NCI-H748 treated with DMSO at 0.1 percent for 48 hours (cell line): ENCODE measurements around the gene HCAR1.
"Not testable (repeated sequence)": the region's sequence is repeated elsewhere in the genome, so short reads cannot be mapped to it uniquely, and the experiment has no call there.

Experiments
- DNase-seq: peaks from one replicate; lab custom pipeline; 2025; lab: John Stamatoyannopoulos, UW

Gene HCAR1

GRCh38 chr12:122721057-122721545, 9.5 kb downstream of the HCAR1 start:
- no peak for DNase-seq

- not testable (repeated sequence) for DNase-seq
Observed at GRCh38 chr12:122716658-122717057, 14.0 kb downstream of the HCAR1 start, which contains the start of gene HCAR3. TSS of gene HCAR3 (minus strand) at chr12:122716811. CDS start at chr12:122716737, 74 bp downstream.

- not testable (repeated sequence) for DNase-seq
Observed at GRCh38 chr12:122715211-122715610, 15.4 kb downstream of the HCAR1 start.

DNA sequence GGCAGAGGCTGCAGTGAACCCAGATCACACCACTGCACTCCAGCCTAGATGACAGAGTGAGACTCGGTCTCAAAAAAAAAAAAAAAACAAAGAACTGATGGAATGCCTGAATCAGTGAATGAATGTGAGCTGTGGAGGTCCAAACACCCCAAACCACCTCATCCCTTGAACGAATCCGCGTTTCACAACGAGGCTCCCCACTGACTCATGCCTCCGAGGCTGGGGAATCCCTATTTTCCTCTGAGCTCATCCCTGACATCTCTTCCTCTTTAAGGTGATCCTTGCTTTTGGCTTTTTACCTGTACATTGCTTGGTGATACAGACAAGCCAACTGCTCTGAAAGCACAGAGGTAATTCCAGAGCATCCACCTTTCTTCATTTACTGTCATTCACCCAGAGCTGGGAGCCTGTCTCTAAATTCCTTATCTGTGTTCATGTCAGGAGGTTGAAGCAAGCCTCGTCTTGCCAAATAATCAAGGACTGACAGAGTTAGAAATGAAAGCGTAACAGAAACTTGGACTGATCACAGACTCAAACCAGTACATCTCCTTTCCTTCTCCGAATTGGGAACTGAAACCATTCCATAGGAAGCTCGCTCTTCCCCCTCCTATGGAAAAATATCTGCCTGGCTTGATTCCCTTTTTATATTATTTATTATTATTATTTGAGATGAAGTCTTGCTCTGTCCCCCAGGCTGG, 17.0 kb downstream of the HCAR1 start:
- DNase-seq, result not testable (repeated sequence)

- not testable (repeated sequence) for DNase-seq
Observed at GRCh38 chr12:122711266-122711665, 19.4 kb downstream of the HCAR1 start.

DNA sequence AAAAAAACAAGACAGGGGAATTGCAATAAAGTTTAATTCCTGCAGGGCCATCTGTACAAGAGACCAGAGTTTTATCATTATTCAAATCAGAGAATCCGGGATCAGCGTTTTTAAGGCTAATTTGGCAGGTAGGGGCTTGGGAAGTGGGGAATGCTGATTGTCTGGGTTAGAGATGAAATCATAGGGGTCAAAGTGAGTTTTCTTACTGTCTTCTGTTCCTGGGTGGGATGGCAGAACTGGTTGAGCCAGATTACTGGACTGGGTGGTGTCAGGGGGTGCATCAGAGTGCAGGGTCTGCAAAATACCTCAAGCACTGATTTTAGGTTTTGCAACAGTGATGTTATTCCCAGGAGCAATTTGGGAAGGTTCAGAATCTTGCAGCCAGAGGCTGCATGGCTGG, 20.3 kb downstream of the HCAR1 start:
- DNase-seq, result not testable (repeated sequence)

- not testable (repeated sequence) for DNase-seq
Observed at GRCh38 chr12:122709287-122709686, 21.4 kb downstream of the HCAR1 start.

- not testable (repeated sequence) for DNase-seq
Observed at GRCh38 chr12:122703841-122704240, 26.8 kb downstream of the HCAR1 start.

DNA sequence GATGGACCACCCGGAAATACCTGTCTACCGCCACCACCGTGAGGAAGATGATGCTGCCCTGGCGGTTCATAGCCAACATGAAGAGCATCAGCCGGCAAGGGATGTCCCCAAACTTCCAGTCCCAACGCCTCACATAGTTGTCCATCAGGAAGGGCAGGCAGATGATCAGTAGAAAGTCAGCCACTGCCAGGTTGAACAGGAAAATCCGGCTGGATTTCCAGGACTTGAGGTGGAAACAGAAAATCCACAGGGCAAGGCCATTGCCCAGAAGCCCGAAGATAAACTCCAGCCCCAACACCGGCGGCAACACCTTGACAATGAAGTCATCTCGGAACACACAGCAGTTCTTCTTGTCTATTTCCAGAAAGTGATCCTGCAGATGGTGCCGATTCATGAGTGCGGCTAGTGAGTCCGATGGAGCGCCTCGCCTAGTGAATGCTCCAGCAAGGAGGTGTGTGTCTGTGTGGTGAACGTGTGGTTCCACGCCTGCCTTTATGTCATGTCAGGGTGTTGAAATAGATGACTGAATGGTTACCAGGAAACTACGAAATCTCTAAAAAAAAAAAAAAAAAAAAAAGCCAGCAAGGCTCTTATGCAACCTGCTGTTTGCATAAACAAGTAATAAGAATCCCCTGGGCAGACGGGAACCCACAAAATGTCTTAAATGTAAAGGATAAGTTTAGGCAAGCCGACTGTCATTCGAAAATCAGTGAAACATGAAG, 27.6 kb downstream of the HCAR1 start, which contains the start of gene HCAR2:
HCAR2 (minus strand) TSS at position 468 of the 722 bp plus-strand sequence; CDS start at position 394, 74 bp downstream.
- not testable (repeated sequence) for DNase-seq

DNA sequence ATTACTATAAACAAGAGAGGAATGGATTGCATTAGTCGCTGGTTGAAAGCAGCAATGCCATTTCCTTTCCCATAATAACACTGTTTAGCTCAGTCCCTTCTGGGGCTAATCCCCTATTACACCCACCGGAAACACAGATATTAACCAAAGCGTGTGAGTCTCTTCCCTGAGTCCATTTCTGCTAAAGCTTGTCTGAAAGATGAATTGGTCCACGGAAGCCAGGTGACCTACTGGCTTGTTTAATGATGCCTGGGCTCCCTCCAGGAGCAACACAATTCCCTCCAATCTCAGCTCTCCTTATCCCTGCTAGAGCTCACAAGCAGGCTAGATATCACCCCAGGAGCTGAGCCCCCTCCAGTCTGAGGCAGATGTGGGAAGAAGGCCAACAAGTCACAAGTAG, 29.2 kb downstream of the HCAR1 start:
- DNase-seq, result not testable (repeated sequence)

DNA sequence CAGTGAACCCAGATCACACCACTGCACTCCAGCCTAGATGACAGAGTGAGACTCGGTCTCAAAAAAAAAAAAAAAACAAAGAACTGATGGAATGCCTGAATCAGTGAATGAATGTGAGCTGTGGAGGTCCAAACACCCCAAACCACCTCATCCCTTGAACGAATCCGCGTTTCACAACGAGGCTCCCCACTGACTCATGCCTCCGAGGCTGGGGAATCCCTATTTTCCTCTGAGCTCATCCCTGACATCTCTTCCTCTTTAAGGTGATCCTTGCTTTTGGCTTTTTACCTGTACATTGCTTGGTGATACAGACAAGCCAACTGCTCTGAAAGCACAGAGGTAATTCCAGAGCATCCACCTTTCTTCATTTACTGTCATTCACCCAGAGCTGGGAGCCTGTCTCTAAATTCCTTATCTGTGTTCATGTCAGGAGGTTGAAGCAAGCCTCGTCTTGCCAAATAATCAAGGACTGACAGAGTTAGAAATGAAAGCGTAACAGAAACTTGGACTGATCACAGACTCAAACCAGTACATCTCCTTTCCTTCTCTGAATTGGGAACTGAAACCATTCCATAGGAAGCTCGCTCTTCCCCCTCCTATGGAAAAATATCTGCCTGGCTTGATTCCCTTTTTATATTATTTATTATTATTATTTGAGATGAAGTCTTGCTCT, 30.5 kb downstream of the HCAR1 start:
- not testable (repeated sequence) for DNase-seq

- not testable (repeated sequence) for DNase-seq
Observed at GRCh38 chr12:122696922-122697321, 33.7 kb downstream of the HCAR1 start.

- DNase-seq, result no peak
Observed at GRCh38 chr12:122691566-122691965, 39.1 kb downstream of the HCAR1 start.

GRCh38 chr12:122688291-122688690, 42.4 kb downstream of the HCAR1 start:
- no peak for DNase-seq

DNA sequence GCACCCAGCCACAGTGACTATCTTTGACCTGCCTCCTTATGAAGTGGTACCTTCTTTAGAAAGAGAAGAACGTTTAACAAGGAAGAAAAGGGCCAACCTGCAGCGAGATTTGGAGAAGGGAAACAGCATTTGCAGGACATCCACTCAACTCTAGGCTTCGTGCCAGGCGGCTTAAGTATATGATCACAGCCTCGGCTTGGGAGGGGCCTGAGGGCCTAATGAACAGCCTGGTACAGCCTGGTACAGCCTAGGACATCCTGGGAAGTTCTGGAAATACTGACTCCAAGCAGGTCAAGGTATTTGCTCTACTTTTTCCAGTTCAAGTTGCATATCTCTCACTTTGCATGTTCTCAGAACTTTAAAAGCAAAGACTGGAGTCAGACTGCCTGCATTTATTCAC, 43.6 kb downstream of the HCAR1 start:
- no peak for DNase-seq

GRCh38 chr12:122686538-122686937, 44.1 kb downstream of the HCAR1 start:
- no peak for DNase-seq

- no peak for DNase-seq
Observed at GRCh38 chr12:122684297-122684813, 46.3 kb downstream of the HCAR1 start.

GRCh38 chr12:122681814-122682213, 48.8 kb downstream of the HCAR1 start:
- no peak for DNase-seq

- DNase-seq, result not testable (repeated sequence)
Observed at GRCh38 chr12:122680989-122681388, 49.7 kb downstream of the HCAR1 start.

DNA sequence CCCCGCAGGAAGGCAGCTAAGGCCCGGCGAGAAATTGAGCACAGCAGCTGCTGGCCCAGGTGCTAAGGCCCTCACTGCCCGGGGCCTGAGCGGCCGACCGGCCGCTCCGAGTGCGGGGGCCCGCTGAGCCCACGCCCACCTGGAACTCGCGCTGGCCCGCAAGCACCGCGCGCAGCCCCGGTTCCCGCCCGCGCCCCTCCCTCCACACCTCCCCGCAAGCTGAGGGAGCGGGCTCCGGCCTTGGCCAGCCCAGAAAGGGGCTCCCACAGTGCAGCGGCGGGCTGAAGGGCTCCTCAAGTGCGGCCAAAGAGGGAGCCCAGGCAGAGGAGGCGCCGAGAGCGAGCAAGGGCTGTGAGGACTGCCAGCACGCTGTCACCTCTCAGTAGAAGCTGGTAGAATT, 53.9 kb downstream of the HCAR1 start:
- DNase-seq, result not testable (repeated sequence)
